ENCODE measurements around the gene FOXD2.

The FOXD2 gene

DNA sequence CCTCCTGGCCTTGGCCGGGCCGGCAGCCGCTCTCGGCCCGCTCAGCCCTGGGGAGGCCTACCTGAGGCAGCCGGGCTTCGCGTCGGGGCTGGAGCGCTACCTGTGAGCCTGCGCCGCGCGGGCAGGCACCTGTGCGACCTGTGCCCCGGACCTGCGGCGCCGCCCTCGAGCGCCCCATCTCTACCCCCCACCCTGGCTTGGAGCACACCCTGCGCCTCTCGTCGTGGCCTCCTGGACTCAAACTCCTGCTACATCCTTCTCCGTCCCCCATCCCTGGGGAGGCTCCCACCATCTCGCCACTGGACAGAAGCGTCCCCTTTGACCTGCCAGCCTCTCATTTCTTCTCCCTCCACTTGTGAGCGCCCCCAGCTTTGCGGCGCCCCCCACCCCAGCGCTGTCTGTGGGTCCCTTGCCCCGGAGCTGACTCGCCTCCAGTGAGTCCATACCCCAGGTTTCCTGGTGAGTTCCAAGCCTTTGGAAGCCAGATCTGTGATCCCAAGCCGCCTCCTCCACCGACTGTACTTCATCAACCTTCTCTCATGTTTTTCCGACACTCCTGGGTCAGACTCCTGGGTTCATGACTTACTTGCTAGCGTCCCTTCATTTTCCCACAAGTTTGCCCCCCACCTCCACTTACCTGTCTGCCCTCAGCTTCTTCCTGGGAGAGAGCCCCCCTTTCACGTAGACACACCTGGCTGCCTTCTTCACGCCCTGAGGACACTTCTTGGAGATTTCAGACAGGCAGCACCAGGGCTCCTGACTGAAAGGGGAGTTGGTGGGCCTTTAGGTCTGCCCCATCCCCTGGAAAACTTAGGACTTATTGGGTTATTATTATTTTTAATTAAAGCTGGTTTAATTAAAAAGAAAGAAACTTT is 20.4 kb upstream of the FOXD2 start:
- no peak for DNase-seq

GRCh38 chr1:47418122-47418521 is 19.7 kb upstream of the FOXD2 start:
- DNase-seq: no peak

- no peak for DNase-seq
Measured at GRCh38 chr1:47418681-47419325, 19.0 kb upstream of the FOXD2 start.

- DNase-seq: no peak
Measured at GRCh38 chr1:47420547-47420946, 17.3 kb upstream of the FOXD2 start.

DNA sequence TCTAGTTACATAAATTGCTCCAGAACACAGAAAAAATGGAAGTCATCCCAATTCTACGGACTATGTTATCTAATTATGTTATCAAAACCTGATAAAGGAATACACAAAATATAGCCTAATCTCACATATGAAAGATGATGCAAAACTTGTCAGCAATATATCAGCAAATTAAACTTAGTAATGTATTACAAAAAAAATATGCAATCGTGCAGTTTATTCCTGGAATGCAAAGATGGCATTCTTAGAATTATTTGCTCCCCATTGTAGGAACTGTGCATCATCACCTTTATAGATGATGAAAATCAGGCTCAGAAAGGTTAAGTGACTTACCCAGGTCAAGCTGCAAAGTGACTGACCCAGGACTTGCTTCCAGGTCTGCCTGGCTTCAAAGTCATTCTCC is 14.0 kb upstream of the FOXD2 start:
- no peak for DNase-seq

DNA sequence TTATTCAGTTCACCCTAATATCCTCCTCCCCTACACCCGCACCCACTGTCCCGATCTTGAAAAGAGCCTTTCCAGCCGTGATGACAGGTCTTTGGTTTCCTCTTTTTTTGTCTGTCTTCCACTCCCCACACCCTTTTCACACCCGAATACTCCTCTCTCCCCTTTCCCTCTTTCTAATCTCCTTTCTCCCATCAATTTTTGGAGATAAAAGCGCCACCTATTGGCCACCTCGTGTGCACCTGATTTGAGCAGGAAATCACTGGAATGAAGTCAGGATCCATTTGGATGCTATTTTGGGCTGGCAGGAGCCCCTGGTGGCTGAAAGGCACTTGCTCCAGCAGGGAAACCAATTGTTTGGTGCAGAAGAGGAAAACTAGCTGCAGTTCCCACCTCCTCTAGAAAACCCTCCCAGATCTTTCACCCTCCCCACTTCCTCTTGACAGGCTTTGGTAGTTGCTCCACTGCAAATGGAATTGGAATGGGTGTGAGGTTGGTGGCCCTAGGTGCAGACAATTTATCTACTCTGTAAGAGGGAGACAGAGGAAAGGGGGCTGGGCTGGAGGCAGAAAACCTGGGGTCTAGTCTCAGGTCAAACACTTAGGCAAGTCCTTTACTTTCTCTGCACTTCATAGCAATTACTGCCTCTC is 13.4 kb upstream of the FOXD2 start:
- peak; percentile 63 for DNase-seq

- peak; percentile 82 for DNase-seq
Measured at GRCh38 chr1:47431534-47431933, 6.3 kb upstream of the FOXD2 start.

- DNase-seq: peak; percentile 76
Measured at GRCh38 chr1:47432071-47433036, 5.5 kb upstream of the FOXD2 start.

GRCh38 chr1:47433037-47433421 is 4.8 kb upstream of the FOXD2 start:
- DNase-seq: no peak

DNA sequence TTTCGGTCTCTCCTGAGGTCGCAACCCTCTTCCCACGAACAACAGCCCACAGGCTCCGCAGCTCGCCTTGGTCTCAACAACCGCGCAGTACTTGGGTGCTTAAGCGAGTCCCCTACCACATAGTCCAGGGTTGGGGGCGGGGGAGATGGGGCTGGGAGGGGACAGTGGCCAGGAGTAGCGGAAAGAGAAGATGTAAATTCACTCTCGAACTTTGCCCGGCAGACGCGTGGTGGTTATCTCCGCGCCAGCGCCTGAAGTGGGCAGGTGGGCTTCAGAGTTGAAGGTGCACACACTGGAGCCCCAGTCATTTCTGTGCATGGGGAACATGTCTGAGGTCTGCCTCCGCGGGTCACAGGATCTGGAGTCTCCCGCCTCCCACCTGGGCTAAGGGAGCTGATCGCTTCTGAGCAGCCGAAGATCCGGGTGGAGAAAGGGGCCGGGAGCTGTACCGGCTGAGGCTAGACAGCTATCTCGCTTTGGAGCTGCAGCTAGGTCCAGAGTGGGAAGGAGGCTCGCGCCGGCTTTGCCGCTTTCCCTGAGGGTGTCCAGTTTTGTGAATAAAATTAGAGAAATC is 4.3 kb upstream of the FOXD2 start:
- DNase-seq: no peak

- peak; percentile 62 for DNase-seq
Measured at GRCh38 chr1:47434051-47434842, 3.6 kb upstream of the FOXD2 start.

- DNase-seq: no peak
Measured at GRCh38 chr1:47435506-47436303, 2.1 kb upstream of the FOXD2 start.

GRCh38 chr1:47436304-47436978 is 1.4 kb upstream of the FOXD2 start:
- DNase-seq: peak; percentile 45

- no peak for DNase-seq
Measured at GRCh38 chr1:47436979-47437446, 831 bp upstream of the FOXD2 start.

- DNase-seq: no peak
Measured at GRCh38 chr1:47438165-47439016, 547 bp downstream of the FOXD2 start.

DNA sequence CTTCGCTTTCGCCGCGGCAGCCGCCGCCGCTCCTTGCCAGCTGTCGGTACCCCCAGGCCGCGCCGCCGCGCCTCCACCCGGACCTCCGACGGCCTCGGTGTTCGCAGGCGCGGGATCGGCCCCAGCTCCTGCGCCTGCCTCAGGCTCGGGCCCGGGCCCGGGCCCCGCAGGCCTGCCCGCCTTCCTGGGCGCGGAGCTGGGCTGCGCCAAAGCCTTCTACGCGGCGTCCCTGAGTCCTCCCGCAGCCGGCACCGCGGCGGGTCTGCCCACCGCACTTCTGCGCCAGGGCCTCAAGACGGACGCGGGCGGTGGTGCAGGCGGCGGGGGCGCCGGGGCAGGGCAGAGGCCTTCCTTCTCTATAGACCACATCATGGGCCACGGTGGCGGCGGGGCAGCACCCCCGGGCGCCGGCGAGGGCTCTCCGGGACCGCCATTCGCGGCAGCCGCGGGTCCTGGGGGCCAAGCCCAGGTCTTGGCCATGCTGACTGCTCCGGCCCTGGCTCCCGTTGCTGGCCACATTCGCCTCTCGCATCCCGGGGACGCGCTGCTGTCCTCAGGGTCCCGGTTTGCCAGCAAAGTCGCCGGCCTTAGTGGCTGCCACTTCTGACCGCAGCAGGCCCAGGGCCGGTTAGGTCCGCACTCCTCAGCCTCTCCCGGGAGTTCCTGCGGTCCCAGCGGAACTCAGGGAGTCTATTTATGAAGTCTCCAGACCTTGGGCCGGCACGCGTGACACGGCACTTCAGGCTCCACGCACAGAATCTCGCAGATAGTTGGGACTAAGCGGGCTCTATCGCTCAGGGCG is 1.4 kb downstream of the FOXD2 start:
- no peak for DNase-seq

DNA sequence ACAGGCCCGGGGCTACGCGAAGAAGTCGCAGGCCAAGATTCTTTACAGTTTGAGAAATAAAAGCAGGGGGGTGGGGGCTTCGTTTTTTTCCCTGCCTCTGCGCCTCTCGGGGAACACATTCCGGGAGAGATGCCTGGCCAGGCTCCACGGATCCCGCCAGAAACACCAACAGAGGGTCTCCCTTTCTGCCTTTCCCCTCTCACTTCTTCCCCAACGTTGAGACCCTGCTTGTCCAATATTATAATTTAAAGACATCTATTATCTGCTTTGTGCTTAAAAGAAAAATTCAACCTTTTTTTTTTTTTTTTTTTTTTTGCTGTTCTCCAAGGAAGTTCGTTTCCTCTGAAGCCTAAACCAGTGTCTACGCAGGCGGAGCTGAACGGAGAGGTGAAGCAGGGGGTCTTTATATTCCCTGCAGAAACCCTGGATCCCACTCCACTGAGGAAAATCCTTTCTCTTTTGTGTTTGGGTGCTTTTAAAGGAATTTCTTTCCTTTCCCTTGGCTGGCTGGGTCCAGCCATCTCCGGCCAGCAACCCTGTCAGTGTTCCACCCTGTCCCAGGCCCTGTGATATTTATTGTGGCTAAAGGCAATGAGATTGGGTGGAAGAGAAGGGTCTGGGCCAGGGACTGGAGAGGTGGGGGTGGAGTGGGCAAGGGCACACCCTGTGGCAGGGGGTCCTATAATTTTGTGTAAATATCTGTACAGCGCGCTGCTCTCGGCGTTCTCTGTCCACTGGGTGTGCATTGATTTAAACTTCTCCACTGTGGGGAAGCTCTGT is 2.2 kb downstream of the FOXD2 start:
- no peak for DNase-seq

All from fibroblast of upper back skin (primary cell).